GM06990 (cell line): ENCODE results near the gene UBE2D1.
"Not testable (repeated sequence)": the region's sequence is repeated elsewhere in the genome, so short reads cannot be mapped to it uniquely, and the experiment has no call there.

ENCODE experiments used
- DNase-seq: peaks from one replicate; pipeline ENCODE4 v3.0.0-alpha.2; 2011; ENCODE audit not compliant: insufficient read length; ENCODE audit errors: extremely low read depth
- H3K27me3 ChIP-seq: replicated peaks from 2 replicates; pipeline ENCODE4 v1.6.0; 2011; ENCODE audit warnings: low read length; ENCODE audit not compliant: control insufficient read depth, insufficient read depth
- H3K36me3 ChIP-seq: 2 replicates; pipeline ENCODE4 v1.5.1; 2011; ENCODE audit warnings: low read length; ENCODE audit not compliant: control insufficient read depth, insufficient read depth
- H3K4me3 ChIP-seq: replicated peaks from 2 replicates; pipeline ENCODE4 v1.5.1; 2011; ENCODE audit warnings: low read depth, mild to moderate bottlenecking, control low read depth, low read length
- TF ChIP-seq, protein P1 (sequence below): IDR thresholded peaks from 2 replicates; pipeline ENCODE4 v1.5.1; 2011; ENCODE audit warnings: low read length, control low read depth, mild to moderate bottlenecking, inconsistent platforms; ENCODE audit not compliant: insufficient read depth, poor library complexity, severe bottlenecking

Gene UBE2D1

DNA sequence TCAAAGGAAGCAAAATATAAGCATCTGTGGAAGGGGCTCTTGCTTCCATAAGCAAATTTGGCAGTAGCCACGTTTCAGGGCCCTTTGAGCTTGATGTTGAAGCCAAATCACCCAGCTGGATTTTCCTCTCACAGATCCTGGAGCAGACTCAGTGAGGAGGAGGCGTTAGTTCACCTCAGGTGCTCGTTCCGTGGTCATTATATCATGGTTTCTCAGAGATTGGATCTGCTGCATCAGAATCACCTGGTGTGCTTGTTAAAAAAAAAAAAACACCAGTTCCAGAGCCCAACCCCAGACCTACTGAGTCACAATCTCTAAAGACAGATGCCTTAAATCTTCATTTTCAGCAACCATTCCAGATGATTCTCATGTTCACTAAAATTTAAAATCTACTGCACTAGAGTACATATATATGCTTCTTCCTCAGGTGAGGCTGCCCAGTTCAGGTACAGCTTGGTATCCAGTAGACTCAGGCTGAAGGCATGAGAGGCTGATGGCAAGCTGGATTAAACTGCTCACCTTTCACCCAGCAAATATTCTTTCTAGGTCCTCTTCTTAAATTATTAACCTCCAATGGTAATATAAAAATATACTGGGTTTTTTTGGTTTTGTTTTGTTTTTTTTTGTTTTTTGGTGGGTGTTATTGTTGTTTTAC is 75.3 kb downstream of the UBE2D1 start:
- TF ChIP-seq, protein P1, sequence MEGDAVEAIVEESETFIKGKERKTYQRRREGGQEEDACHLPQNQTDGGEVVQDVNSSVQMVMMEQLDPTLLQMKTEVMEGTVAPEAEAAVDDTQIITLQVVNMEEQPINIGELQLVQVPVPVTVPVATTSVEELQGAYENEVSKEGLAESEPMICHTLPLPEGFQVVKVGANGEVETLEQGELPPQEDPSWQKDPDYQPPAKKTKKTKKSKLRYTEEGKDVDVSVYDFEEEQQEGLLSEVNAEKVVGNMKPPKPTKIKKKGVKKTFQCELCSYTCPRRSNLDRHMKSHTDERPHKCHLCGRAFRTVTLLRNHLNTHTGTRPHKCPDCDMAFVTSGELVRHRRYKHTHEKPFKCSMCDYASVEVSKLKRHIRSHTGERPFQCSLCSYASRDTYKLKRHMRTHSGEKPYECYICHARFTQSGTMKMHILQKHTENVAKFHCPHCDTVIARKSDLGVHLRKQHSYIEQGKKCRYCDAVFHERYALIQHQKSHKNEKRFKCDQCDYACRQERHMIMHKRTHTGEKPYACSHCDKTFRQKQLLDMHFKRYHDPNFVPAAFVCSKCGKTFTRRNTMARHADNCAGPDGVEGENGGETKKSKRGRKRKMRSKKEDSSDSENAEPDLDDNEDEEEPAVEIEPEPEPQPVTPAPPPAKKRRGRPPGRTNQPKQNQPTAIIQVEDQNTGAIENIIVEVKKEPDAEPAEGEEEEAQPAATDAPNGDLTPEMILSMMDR = no peak
- H3K36me3 ChIP-seq = no peaks in the 10 kb centered on the region
- no peaks in the 10 kb centered on the region; the same call in 1 of the 2 replicates for H3K27me3 ChIP-seq
- no peak for DNase-seq
- no peak overlapping the region for H3K4me3 ChIP-seq

DNA sequence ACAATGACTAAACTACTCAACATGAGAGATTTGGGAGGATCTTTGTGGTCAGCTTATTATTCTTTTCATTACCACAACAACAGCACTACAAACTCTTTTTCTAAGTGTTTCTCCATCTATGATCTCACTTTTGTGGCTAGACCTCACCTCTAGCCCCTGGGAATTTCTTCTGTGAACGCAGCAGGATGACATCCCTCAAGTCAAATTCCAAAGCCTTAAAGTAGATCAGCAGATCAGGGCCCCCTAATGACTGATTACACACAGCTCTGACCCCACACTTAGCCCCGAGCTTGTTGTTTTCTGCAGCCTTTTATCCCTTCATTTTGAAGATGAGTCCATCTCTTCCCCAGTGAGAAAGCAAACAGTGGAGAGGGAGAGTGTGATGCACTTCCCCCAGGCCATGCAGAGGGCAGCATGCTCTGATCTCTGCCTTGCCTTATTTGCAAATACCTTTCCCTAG is 77.7 kb downstream of the UBE2D1 start:
- Histone ChIP-seq H3K4me3 (no peak overlapping the region), H3K36me3 (no peaks in the 10 kb centered on the region), H3K27me3 (no peaks in the 10 kb centered on the region; the same call in 1 of the 2 replicates)
- DNase-seq = no peak
- TF ChIP-seq, protein P1 = no peak

DNA sequence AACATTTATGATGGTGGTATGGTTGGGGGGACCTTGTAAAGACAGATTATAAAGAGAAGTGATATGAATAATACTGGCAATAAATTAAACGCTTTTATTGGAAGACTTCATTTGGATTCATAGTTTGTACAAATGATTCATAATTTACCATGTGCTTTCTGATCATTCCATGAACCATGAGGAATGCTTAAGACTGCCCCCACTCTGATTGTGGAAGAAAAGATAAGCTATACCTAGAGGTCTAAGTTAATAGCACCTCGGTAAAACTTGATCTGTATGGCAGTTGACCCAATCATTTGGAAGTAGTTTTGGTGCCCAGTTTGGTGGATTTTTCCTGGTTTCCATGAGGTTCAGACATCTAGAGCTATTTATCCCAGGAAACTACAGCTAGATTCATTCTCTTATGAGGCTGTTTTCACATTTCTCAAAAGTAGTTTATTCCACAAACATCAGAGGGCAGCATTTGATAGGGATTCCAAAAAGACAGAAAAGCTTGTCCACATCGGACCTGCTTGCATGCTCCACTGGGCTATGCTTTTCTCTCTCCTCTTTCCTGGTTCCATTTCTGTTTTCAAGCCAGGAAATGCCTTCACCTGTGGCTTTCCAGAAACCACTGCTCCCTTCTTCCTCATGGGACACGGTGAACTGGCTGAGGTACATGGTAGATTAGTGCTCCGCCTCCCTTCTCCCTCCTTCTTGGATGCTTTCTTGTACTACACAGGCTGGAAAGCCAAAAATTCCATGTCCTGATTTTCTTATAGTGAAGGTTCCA is 79.7 kb downstream of the UBE2D1 start:
- Histone ChIP-seq H3K4me3 (no peak overlapping the region), H3K36me3 (no peaks in the 10 kb centered on the region), H3K27me3 (no peaks in the 10 kb centered on the region; the same call in 1 of the 2 replicates)
- DNase-seq = no peak
- TF ChIP-seq, protein P1 = no peak

DNA sequence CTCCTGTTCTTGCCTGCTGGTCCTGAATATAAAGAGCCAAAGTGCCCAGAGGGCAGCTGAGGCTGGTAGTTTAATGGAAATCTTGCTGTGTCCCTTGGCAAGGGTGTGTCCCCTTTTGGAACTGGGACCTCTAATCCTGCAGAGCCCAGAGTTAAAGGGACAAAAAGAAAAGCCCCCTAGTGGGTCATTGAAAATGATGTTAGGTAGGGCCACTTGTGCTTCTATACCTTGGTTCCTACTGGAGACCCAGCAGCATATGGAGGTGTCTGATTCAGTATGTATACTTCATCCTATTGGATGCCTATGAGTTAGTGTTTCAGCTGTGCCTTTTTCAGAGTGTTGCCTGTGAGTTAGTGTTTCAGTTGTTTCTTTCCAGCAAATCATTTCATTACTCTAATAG is 81.0 kb downstream of the UBE2D1 start:
- Histone ChIP-seq H3K36me3 (no peaks in the 10 kb centered on the region), H3K4me3 (no peak overlapping the region), H3K27me3 (no peaks in the 10 kb centered on the region; the same call in 1 of the 2 replicates)
- TF ChIP-seq, protein P1 = no peak
- DNase-seq = no peak

DNA sequence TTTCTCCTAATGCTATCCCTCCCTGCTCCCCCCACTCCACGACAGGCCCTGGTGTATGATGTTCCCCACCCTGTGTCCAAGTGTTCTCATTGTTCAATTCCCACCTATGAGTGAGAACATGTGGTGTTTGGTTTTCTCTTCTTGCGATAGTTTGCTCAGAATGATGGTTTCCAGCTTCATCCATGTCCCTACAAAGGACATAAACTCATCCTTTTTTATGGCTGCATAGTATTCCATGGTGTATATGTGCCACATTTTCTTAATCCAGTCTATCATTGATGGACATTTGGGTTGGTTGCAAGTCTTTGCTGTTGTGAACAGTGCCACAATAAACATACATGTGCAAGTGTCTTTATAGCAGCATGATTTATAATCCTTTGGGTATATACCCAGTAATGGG is 83.1 kb downstream of the UBE2D1 start:
- not testable (repeated sequence) for H3K27me3 ChIP-seq, H3K36me3 ChIP-seq, DNase-seq, H3K4me3 ChIP-seq
